CD8-positive, alpha-beta memory T cell (primary cell): ENCODE measurements around the gene PRPF40A. TPM values are rescaled to one million over a fixed set of nuclear protein-coding genes. Genes with fewer than 3 reads are reported as not detected.

Experiments
- CTCF ChIA-PET: fragments of 350-600 bp; sonication (Branson Sonifier 250); formaldehyde crosslinking; loops from one replicate; lab custom pipeline; 2021; ENCODE audit warnings: antibody characterized with exemption; lab: Charles Lee
- POLR2A ChIA-PET: fragments of 350-600 bp; sonication (Branson Sonifier 250); formaldehyde crosslinking; loops from one replicate; lab custom pipeline; 2021; ENCODE audit warnings: antibody characterized with exemption; lab: Charles Lee
- DNase-seq, 5 donors: peaks; one replicate each; pipeline versions ENCODE4 v3.0.0 to v3.0.0-alpha.2; 2020 to 2022; ENCODE audit warnings: mixed read lengths in 1 of 5
- H3K27ac ChIP-seq: one replicate; pipeline ENCODE4 v1.7.0; 2013; ENCODE audit warnings: low read depth, mild to moderate bottlenecking, low read length, moderate library complexity
- H3K27me3 ChIP-seq: 2 replicates; pipeline ENCODE4 v1.7.0; 2013; ENCODE audit warnings: low read length, mild to moderate bottlenecking; ENCODE audit not compliant: insufficient read depth, poor library complexity, severe bottlenecking
- H3K36me3 ChIP-seq: 2 replicates; pipeline ENCODE4 v1.7.0; 2013; ENCODE audit warnings: mild to moderate bottlenecking, low read length, moderate library complexity; ENCODE audit not compliant: insufficient read depth
- H3K4me1 ChIP-seq: 2 replicates; pipeline ENCODE4 v1.7.0; 2013; ENCODE audit warnings: mild to moderate bottlenecking, low read length, moderate library complexity; ENCODE audit not compliant: insufficient read depth
- H3K4me3 ChIP-seq: 2 replicates; pipeline ENCODE4 v1.7.0; 2013; ENCODE audit warnings: mild to moderate bottlenecking, low read length
- H3K9me3 ChIP-seq: 2 replicates; pipeline ENCODE4 v1.7.0; 2013; ENCODE audit warnings: mild to moderate bottlenecking, low read length
- H3K27ac Mint-ChIP-seq, 8 donors: one replicate each; pipeline ENCODE4 v1.8.0; 2020 to 2021; ENCODE audit warnings: mixed read lengths in 8 of 8, mild to moderate bottlenecking in 6 of 8, inconsistent platforms in 3 of 8, moderate library complexity in 3 of 8
- H3K27me3 Mint-ChIP-seq, 2 donors: one replicate each; pipeline ENCODE4 v1.8.0; 2020 to 2021; ENCODE audit warnings: mixed read lengths in 2 of 2, mild to moderate bottlenecking in 1 of 2, moderate library complexity in 1 of 2
- H3K36me3 Mint-ChIP-seq, 3 donors: one replicate each; pipeline ENCODE4 v1.8.0; 2020 to 2021; ENCODE audit warnings: mixed read lengths in 3 of 3, inconsistent platforms in 1 of 3, mild to moderate bottlenecking in 1 of 3
- H3K4me1 Mint-ChIP-seq, 3 donors: one replicate each; pipeline ENCODE4 v1.8.0; 2020 to 2021; ENCODE audit warnings: mixed read lengths in 3 of 3, inconsistent platforms in 1 of 3, mild to moderate bottlenecking in 1 of 3
- H3K4me3 Mint-ChIP-seq, 7 donors: one replicate each; pipeline ENCODE4 v1.8.0; 2020 to 2021; ENCODE audit warnings: mixed read lengths in 7 of 7, mild to moderate bottlenecking in 6 of 7, moderate library complexity in 4 of 7, inconsistent platforms in 2 of 7
- H3K9me3 Mint-ChIP-seq, 5 donors: one replicate each; pipeline ENCODE4 v1.8.0; 2020 to 2022; ENCODE audit warnings: mixed read lengths in 5 of 5, mild to moderate bottlenecking in 3 of 5, moderate library complexity in 2 of 5, inconsistent platforms in 1 of 5
- polyA plus RNA-seq: library from polyadenylated mRNA; unstranded; fragments of 300-500 nt; fragmentation: Illumina TruSeq; gene quantifications from one replicate; pipeline ENCODE4 v1.2.3, GENCODE V29; 2021
- total RNA-seq, 2 experiments: library from RNA; stranded (reverse); gene quantifications; one replicate each; pipeline ENCODE4 v1.2.3, GENCODE V29; 2021

Gene PRPF40A
- total and polyA plus RNA-seq, 3 experiments from 2014 or later: 136 to 146 (median 138) TPM

GRCh38 chr2:152613235-152613634 lies 104.0 kb downstream of the PRPF40A start:
- H3K4me1 Mint-ChIP-seq: peaks cover 8 to 15% (median 11%) of the 10 kb centered on the region in 3 donors
- Histone ChIP-seq H3K27me3 (no peaks in the 10 kb centered on the region), H3K27ac (no peak overlapping the region), H3K4me1 (peaks cover 7% of the 10 kb centered on the region), H3K36me3 (no peaks in the 10 kb centered on the region), H3K4me3 (no peak overlapping the region), H3K9me3 (no peaks in the 10 kb centered on the region)
- CTCF ChIA-PET: no interaction called here
- H3K4me3 Mint-ChIP-seq: no peak overlapping the region
- POLR2A ChIA-PET: no interaction called here
- H3K36me3 Mint-ChIP-seq: no peaks in the 10 kb centered on the region
- H3K9me3 Mint-ChIP-seq: no peaks in the 10 kb centered on the region
- no peak for DNase-seq
- H3K27me3 Mint-ChIP-seq: peaks cover 3 to 6% of the 10 kb centered on the region in 2 donors
- peak overlapping the region in 1 of 8 donors; percentile 18 for H3K27ac Mint-ChIP-seq

DNA sequence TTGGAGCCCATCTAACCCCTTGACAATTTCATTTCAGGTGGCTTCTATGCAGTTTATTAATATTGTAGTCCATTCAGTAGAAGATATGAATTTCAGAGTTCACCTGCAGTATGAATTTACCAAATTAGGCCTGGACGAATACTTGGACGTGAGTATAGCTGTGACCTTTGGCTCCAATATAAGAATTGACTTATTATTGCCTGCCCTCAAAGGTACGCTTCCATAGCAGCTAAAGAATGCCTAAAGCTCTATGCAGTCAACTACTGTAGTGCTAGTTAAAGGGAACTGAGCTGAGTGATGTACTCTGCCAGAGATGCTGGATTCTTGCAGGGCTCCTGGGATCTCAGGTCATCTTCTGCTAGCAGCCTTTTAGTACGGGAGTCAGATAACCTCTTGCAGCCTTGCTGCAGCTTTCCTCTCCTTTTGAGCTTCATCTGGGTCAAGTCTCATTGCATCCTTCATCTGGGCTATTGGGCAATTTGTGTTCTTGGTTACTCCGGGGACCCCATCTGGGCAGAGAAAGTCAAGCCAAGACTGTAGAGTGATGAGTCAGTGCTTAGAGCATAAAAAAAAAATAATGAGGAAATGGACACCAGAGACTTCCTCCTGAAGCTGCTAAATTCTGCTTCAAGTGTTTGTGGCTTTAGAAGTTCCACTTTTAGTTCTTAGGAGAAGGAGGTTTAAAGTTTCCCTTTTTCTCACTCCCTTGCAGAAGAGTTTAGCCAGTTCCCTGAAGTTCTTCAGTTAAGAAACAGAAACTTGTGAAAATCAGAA lies 105.6 kb downstream of the PRPF40A start:
- no peaks in the 10 kb centered on the region for H3K36me3 Mint-ChIP-seq
- no peak for DNase-seq
- POLR2A ChIA-PET: no interaction called here
- no peak overlapping the region for H3K4me3 ChIP-seq
- peaks cover 8 to 15% (median 11%) of the 10 kb centered on the region in 3 donors for H3K4me1 Mint-ChIP-seq
- H3K9me3 Mint-ChIP-seq: no peaks in the 10 kb centered on the region
- H3K9me3 ChIP-seq: no peaks in the 10 kb centered on the region
- H3K36me3 ChIP-seq: no peaks in the 10 kb centered on the region
- H3K27ac Mint-ChIP-seq: peak overlapping the region in 2 of 8 donors; percentile 24 to 48
- H3K27me3 Mint-ChIP-seq: peaks cover 2 to 6% of the 10 kb centered on the region in 2 donors
- peak overlapping the region in 3 of 7 donors; percentile 6 to 46 (median 24) for H3K4me3 Mint-ChIP-seq
- no peak overlapping the region for H3K27ac ChIP-seq
- H3K4me1 ChIP-seq: peaks cover 7% of the 10 kb centered on the region
- CTCF ChIA-PET: no interaction called here
- no peaks in the 10 kb centered on the region for H3K27me3 ChIP-seq

DNA sequence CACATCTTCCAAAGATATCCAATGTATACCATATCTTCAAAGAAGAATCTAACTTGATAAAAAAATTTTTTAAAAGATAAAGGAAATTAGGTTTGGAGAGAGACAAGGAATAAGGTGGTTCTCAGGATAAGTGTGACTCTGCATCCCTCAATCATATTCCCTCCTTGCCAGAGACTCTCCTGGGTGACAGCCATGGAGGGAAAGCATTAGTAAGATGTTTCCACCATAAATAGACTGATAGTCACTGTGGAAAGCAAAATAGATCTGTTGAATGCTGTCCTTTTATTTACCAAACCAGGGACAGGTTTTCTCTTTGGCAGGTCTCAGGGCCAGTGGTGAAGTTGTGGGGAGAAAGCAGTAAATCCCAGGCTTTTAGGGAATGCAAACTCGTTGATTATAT lies 107.6 kb downstream of the PRPF40A start:
- peaks cover 7% of the 10 kb centered on the region for H3K4me1 ChIP-seq
- no peak overlapping the region for H3K4me3 Mint-ChIP-seq
- DNase-seq: no peak
- H3K36me3 ChIP-seq: no peaks in the 10 kb centered on the region
- H3K4me3 ChIP-seq: no peak overlapping the region
- no peaks in the 10 kb centered on the region for H3K9me3 Mint-ChIP-seq
- H3K27ac ChIP-seq: no peak overlapping the region
- no peaks in the 10 kb centered on the region for H3K36me3 Mint-ChIP-seq
- H3K27me3 Mint-ChIP-seq: peaks cover 6 to 12% of the 10 kb centered on the region in 2 donors
- no peaks in the 10 kb centered on the region for H3K9me3 ChIP-seq
- no peaks in the 10 kb centered on the region for H3K27me3 ChIP-seq
- POLR2A ChIA-PET: no interaction called here
- peak overlapping the region in 1 of 8 donors; percentile 39 for H3K27ac Mint-ChIP-seq
- CTCF ChIA-PET: no interaction called here
- H3K4me1 Mint-ChIP-seq: peaks cover 8 to 15% (median 11%) of the 10 kb centered on the region in 3 donors

- Histone ChIP-seq H3K27me3 (no peaks in the 10 kb centered on the region), H3K27ac (no peak overlapping the region), H3K4me1 (peaks cover 7% of the 10 kb centered on the region), H3K9me3 (no peaks in the 10 kb centered on the region), H3K4me3 (no peak overlapping the region), H3K36me3 (no peaks in the 10 kb centered on the region)
- H3K4me3 Mint-ChIP-seq: no peak overlapping the region
- ChIA-PET POLR2A (no interaction called here), CTCF (no interaction called here)
- no peaks in the 10 kb centered on the region for H3K36me3 Mint-ChIP-seq
- DNase-seq: no peak
- H3K4me1 Mint-ChIP-seq: peaks cover 8 to 15% (median 11%) of the 10 kb centered on the region in 3 donors
- no peaks in the 10 kb centered on the region for H3K9me3 Mint-ChIP-seq
- peaks cover 6 to 12% of the 10 kb centered on the region in 2 donors for H3K27me3 Mint-ChIP-seq
- no peak overlapping the region for H3K27ac Mint-ChIP-seq
Observed at GRCh38 chr2:152609154-152609553, 108.1 kb downstream of the PRPF40A start.

DNA sequence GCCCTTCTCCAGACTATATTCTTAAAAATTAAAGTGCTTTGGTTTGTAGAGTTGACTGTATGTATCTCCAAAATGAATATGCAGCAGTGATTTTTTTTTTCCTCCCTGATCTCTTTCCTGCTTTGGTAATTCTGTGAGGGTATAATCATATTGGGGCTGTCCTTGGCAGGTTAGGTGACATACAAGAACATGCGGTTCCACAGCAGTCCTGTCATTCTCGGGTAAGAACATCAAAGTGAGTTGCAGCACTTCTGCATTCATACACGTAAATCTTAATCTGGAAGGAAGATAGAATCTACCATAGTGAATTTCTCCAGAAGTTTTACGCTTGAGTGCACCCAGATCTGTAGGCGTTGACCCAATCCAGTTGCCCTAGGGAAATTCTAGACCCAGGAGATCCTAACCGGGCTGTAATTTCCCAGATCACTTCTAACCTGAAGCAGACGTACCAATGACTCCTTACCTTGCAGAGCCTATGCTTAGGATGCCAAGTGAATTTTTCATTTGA lies 109.4 kb downstream of the PRPF40A start:
- no peak overlapping the region for H3K27ac ChIP-seq
- no peak for DNase-seq
- H3K36me3 ChIP-seq: no peaks in the 10 kb centered on the region
- H3K4me1 ChIP-seq: peaks cover 7% of the 10 kb centered on the region
- no peak overlapping the region for H3K27ac Mint-ChIP-seq
- POLR2A ChIA-PET: no interaction called here
- H3K9me3 Mint-ChIP-seq: no peaks in the 10 kb centered on the region
- peaks cover 6 to 13% of the 10 kb centered on the region in 2 donors for H3K27me3 Mint-ChIP-seq
- CTCF ChIA-PET: no interaction called here
- H3K4me1 Mint-ChIP-seq: peaks cover 8 to 14% (median 10%) of the 10 kb centered on the region in 3 donors
- H3K36me3 Mint-ChIP-seq: no peaks in the 10 kb centered on the region
- H3K9me3 ChIP-seq: no peaks in the 10 kb centered on the region
- H3K4me3 Mint-ChIP-seq: no peak overlapping the region
- no peaks in the 10 kb centered on the region for H3K27me3 ChIP-seq
- no peak overlapping the region for H3K4me3 ChIP-seq

DNA sequence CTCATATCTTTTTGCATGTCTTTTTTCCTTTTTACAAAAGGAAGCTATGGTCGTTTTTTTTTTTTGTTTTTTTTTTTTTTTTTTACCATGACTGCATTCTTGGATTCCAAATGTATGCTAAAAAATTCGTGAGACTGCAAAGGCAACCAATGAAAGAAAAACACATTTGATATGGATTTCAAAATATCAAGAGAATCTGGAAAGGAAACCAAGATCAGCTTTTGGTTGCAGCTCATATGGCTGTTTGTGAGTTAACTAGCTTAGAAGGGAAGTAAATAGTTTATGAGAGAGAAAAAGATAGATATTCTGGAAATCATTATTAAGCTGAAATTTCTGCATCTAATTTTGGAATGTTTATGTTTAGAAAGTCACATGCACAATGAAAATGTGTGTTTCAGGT lies 110.3 kb downstream of the PRPF40A start:
- Mint-ChIP-seq H3K27ac (no peak overlapping the region), H3K27me3 (peaks cover 7 to 13% of the 10 kb centered on the region in 2 donors), H3K9me3 (no peaks in the 10 kb centered on the region), H3K36me3 (no peaks in the 10 kb centered on the region), H3K4me1 (peaks cover 5 to 10% (median 5%) of the 10 kb centered on the region in 3 donors), H3K4me3 (no peak overlapping the region)
- H3K4me3 ChIP-seq: no peak overlapping the region
- H3K27ac ChIP-seq: no peak overlapping the region
- H3K36me3 ChIP-seq: no peaks in the 10 kb centered on the region
- peaks cover 3% of the 10 kb centered on the region for H3K4me1 ChIP-seq
- no peaks in the 10 kb centered on the region for H3K27me3 ChIP-seq
- DNase-seq: no peak
- no peaks in the 10 kb centered on the region for H3K9me3 ChIP-seq
- CTCF ChIA-PET: no interaction called here
- POLR2A ChIA-PET: interaction anchor here (0.6 kb wide), 1 partner anchor 1468 kb away, joined by 6 read pairs; no protein-coding TSS in a partner anchor

GRCh38 chr2:152606081-152606480 lies 111.2 kb downstream of the PRPF40A start:
- Histone ChIP-seq H3K9me3 (no peaks in the 10 kb centered on the region), H3K36me3 (no peaks in the 10 kb centered on the region), H3K4me3 (no peak overlapping the region), H3K4me1 (no peaks in the 10 kb centered on the region), H3K27ac (no peak overlapping the region), H3K27me3 (no peaks in the 10 kb centered on the region)
- no peak overlapping the region for H3K27ac Mint-ChIP-seq
- H3K27me3 Mint-ChIP-seq: peaks cover 10 to 13% of the 10 kb centered on the region in 2 donors
- H3K9me3 Mint-ChIP-seq: no peaks in the 10 kb centered on the region
- DNase-seq: no peak
- no peak overlapping the region for H3K4me3 Mint-ChIP-seq
- peaks cover 0 to 5% (median 0%) of the 10 kb centered on the region in 3 donors for H3K4me1 Mint-ChIP-seq
- ChIA-PET CTCF (no interaction called here), POLR2A (no interaction called here)
- no peaks in the 10 kb centered on the region for H3K36me3 Mint-ChIP-seq

- no peaks in the 10 kb centered on the region for H3K9me3 ChIP-seq
- H3K4me3 Mint-ChIP-seq: no peak overlapping the region
- no peaks in the 10 kb centered on the region for H3K9me3 Mint-ChIP-seq
- no peak overlapping the region for H3K4me3 ChIP-seq
- no peak overlapping the region for H3K27ac Mint-ChIP-seq
- peaks cover 0 to 5% (median 0%) of the 10 kb centered on the region in 3 donors for H3K4me1 Mint-ChIP-seq
- ChIA-PET POLR2A (no interaction called here), CTCF (no interaction called here)
- DNase-seq: no peak
- H3K4me1 ChIP-seq: no peaks in the 10 kb centered on the region
- H3K36me3 ChIP-seq: no peaks in the 10 kb centered on the region
- no peaks in the 10 kb centered on the region for H3K27me3 ChIP-seq
- H3K27me3 Mint-ChIP-seq: peaks cover 9 to 10% of the 10 kb centered on the region in 2 donors
- H3K27ac ChIP-seq: no peak overlapping the region
- no peaks in the 10 kb centered on the region for H3K36me3 Mint-ChIP-seq
Observed at GRCh38 chr2:152603166-152603565, 114.1 kb downstream of the PRPF40A start.
